Rectal smooth muscle tissue (tissue), 1 donor: ENCODE data around the gene PCMTD2.
A peak's percentile ranks its signal among the peaks of the same experiment; 100 is the strongest.

Experiments used
- H3K27ac ChIP-seq: one replicate; pipeline ENCODE4 v1.7.0; 2013; ENCODE audit warnings: low read depth, low read length, inconsistent platforms
- H3K27me3 ChIP-seq: one replicate; pipeline ENCODE4 v1.7.0; 2013; ENCODE audit warnings: low read length; ENCODE audit not compliant: control insufficient read depth, insufficient read depth
- H3K36me3 ChIP-seq: one replicate; pipeline ENCODE4 v1.7.0; 2013; ENCODE audit warnings: low read length; ENCODE audit not compliant: control insufficient read depth, insufficient read depth
- H3K4me1 ChIP-seq: one replicate; pipeline ENCODE4 v1.7.0; 2013; ENCODE audit warnings: low read length; ENCODE audit not compliant: control insufficient read depth, insufficient read depth
- H3K4me3 ChIP-seq: one replicate; pipeline ENCODE4 v1.7.0; 2013; ENCODE audit warnings: low read length
- H3K9ac ChIP-seq: one replicate; pipeline ENCODE4 v1.7.0; 2013; ENCODE audit warnings: low read length

The PCMTD2 gene

GRCh38 chr20:64255361-64256281 is at the start of gene PCMTD2:
PCMTD2 (plus strand) TSS chr20:64255748; CDS start chr20:64259966, 4,218 bp downstream.
- H3K9ac ChIP-seq = peak within 1 kb of the TSS; percentile 13

GRCh38 chr20:64206614-64207013 is 48.9 kb upstream of the PCMTD2 start:
- Histone ChIP-seq H3K27me3 (no peaks in the 10 kb centered on the region), H3K36me3 (no peaks in the 10 kb centered on the region), H3K27ac (no peak overlapping the region), H3K4me1 (no peaks in the 10 kb centered on the region), H3K4me3 (no peak overlapping the region), H3K9ac (no peak overlapping the region)

More at GRCh38 chr20:64255361-64256281, at the start of gene PCMTD2:
- Histone ChIP-seq H3K4me3 (peak within 1 kb of the TSS; percentile 77), H3K27ac (peak within 1 kb of the TSS; percentile 75), H3K36me3 (no peaks in the 10 kb centered on the region), H3K4me1 (peaks cover 7% of the 10 kb centered on the region), H3K27me3 (no peaks in the 10 kb centered on the region)

GRCh38 chr20:64207641-64208590 is 47.6 kb upstream of the PCMTD2 start:
- no peak overlapping the region for H3K27ac ChIP-seq

GRCh38 chr20:64209148-64209547 is 46.4 kb upstream of the PCMTD2 start:
- no peak overlapping the region for H3K27ac ChIP-seq
- H3K4me1 ChIP-seq = peaks cover 12% of the 10 kb centered on the region
- H3K27me3 ChIP-seq = no peaks in the 10 kb centered on the region
- H3K36me3 ChIP-seq = no peaks in the 10 kb centered on the region
- H3K4me3 ChIP-seq = no peak overlapping the region
- no peak overlapping the region for H3K9ac ChIP-seq

More at GRCh38 chr20:64207641-64208590, 47.6 kb upstream of the PCMTD2 start:
- Histone ChIP-seq H3K4me3 (no peak overlapping the region), H3K27me3 (no peaks in the 10 kb centered on the region), H3K4me1 (peaks cover 4% of the 10 kb centered on the region), H3K36me3 (no peaks in the 10 kb centered on the region), H3K9ac (no peak overlapping the region)

GRCh38 chr20:64210656-64211369 is 44.7 kb upstream of the PCMTD2 start:
- H3K36me3 ChIP-seq = no peaks in the 10 kb centered on the region
- peaks cover 12% of the 10 kb centered on the region for H3K4me1 ChIP-seq
- H3K9ac ChIP-seq = no peak overlapping the region
- no peak overlapping the region for H3K4me3 ChIP-seq
- H3K27me3 ChIP-seq = no peaks in the 10 kb centered on the region
- H3K27ac ChIP-seq = no peak overlapping the region

- no peaks in the 10 kb centered on the region for H3K27me3 ChIP-seq
- H3K4me1 ChIP-seq = peaks cover 12% of the 10 kb centered on the region
- H3K9ac ChIP-seq = no peak overlapping the region
- H3K36me3 ChIP-seq = no peaks in the 10 kb centered on the region
- peak overlapping the region; percentile 83 for H3K27ac ChIP-seq
- no peak overlapping the region for H3K4me3 ChIP-seq
Measured at GRCh38 chr20:64211874-64212658, 43.5 kb upstream of the PCMTD2 start.

- H3K9ac ChIP-seq = no peak overlapping the region
- H3K27me3 ChIP-seq = no peaks in the 10 kb centered on the region
- H3K27ac ChIP-seq = peak overlapping the region; percentile 83
- H3K4me1 ChIP-seq = peaks cover 12% of the 10 kb centered on the region
- no peak overlapping the region for H3K4me3 ChIP-seq
- no peaks in the 10 kb centered on the region for H3K36me3 ChIP-seq
Measured at GRCh38 chr20:64212755-64213154, 42.8 kb upstream of the PCMTD2 start.

GRCh38 chr20:64214113-64214512 is 41.4 kb upstream of the PCMTD2 start:
- Histone ChIP-seq H3K9ac (no peak overlapping the region), H3K27ac (no peak overlapping the region), H3K4me3 (no peak overlapping the region), H3K36me3 (no peaks in the 10 kb centered on the region), H3K27me3 (no peaks in the 10 kb centered on the region), H3K4me1 (peaks cover 12% of the 10 kb centered on the region)

- peaks cover 12% of the 10 kb centered on the region for H3K4me1 ChIP-seq
Measured at GRCh38 chr20:64214952-64215351, 40.6 kb upstream of the PCMTD2 start.

GRCh38 chr20:64216036-64216435 is 39.5 kb upstream of the PCMTD2 start:
- Histone ChIP-seq H3K36me3 (no peaks in the 10 kb centered on the region), H3K4me3 (no peak overlapping the region), H3K27me3 (no peaks in the 10 kb centered on the region), H3K27ac (no peak overlapping the region), H3K4me1 (peaks cover 12% of the 10 kb centered on the region), H3K9ac (no peak overlapping the region)

More at GRCh38 chr20:64214952-64215351, 40.6 kb upstream of the PCMTD2 start:
- H3K27me3 ChIP-seq = no peaks in the 10 kb centered on the region
- H3K4me3 ChIP-seq = no peak overlapping the region
- H3K27ac ChIP-seq = no peak overlapping the region
- H3K9ac ChIP-seq = no peak overlapping the region
- H3K36me3 ChIP-seq = no peaks in the 10 kb centered on the region

GRCh38 chr20:64216910-64217309 is 38.6 kb upstream of the PCMTD2 start:
- Histone ChIP-seq H3K36me3 (no peaks in the 10 kb centered on the region), H3K9ac (no peak overlapping the region), H3K27me3 (no peaks in the 10 kb centered on the region), H3K4me3 (no peak overlapping the region), H3K4me1 (peaks cover 12% of the 10 kb centered on the region), H3K27ac (no peak overlapping the region)
